ENCODE measurements around the gene SLC4A2.

The SLC4A2 gene

GRCh38 chr7:151100921-151101320 is 41.5 kb downstream of the SLC4A2 start:
- no peak overlapping the region for H3K4me3 ChIP-seq (ENCODE audit: low read depth, low read length)
- TF ChIP-seq CTCF (IDR thresholded peaks at IDR 0.05; ENCODE audit: low read depth, low read length, missing control alignments), result no peak
- DNase-seq (ENCODE audit: low read depth), result no peak

- no peak overlapping the region for H3K4me3 ChIP-seq (ENCODE audit: low read depth, low read length)
- no peak for TF ChIP-seq CTCF (IDR thresholded peaks at IDR 0.05; ENCODE audit: low read depth, low read length, missing control alignments)
- DNase-seq (ENCODE audit: low read depth), result no peak
Measured at GRCh38 chr7:151101621-151102396, 42.4 kb downstream of the SLC4A2 start.

GRCh38 chr7:151102991-151103390 is 43.6 kb downstream of the SLC4A2 start:
- no peak for TF ChIP-seq CTCF (IDR thresholded peaks at IDR 0.05; ENCODE audit: low read depth, low read length, missing control alignments)
- DNase-seq (ENCODE audit: low read depth), result no peak
- H3K4me3 ChIP-seq (ENCODE audit: low read depth, low read length), result no peak overlapping the region

GRCh38 chr7:151103973-151104372 is 44.6 kb downstream of the SLC4A2 start:
- no peak for TF ChIP-seq CTCF (IDR thresholded peaks at IDR 0.05; ENCODE audit: low read depth, low read length, missing control alignments)
- DNase-seq (ENCODE audit: low read depth), result no peak
- H3K4me3 ChIP-seq (ENCODE audit: low read depth, low read length), result no peak overlapping the region

GRCh38 chr7:151104411-151105235 is 45.2 kb downstream of the SLC4A2 start:
- no peak overlapping the region for H3K4me3 ChIP-seq (ENCODE audit: low read depth, low read length)
- no peak for DNase-seq (ENCODE audit: low read depth)
- TF ChIP-seq CTCF (IDR thresholded peaks at IDR 0.05; ENCODE audit: low read depth, low read length, missing control alignments), result no peak

- no peak overlapping the region for H3K4me3 ChIP-seq (ENCODE audit: low read depth, low read length)
- no peak for TF ChIP-seq CTCF (IDR thresholded peaks at IDR 0.05; ENCODE audit: low read depth, low read length, missing control alignments)
- DNase-seq (ENCODE audit: low read depth), result no peak
Measured at GRCh38 chr7:151107882-151108281, 48.5 kb downstream of the SLC4A2 start.

All from GM12864 (cell line).